IMR-90 (cell line): ENCODE results near the gene ANKHD1. TPM values are rescaled to one million over a fixed set of nuclear protein-coding genes. Genes with fewer than 3 reads are reported as not detected.

Source experiments
- ATAC-seq: fragments of 200-7000 bp; cut with Tn5 transposase; 2 replicates; pipeline ENCODE4 v1.9.1; 2020; ENCODE audit warnings: low read depth, mild to moderate bottlenecking, moderate library complexity
- BruUV-seq: library from RNA; stranded (reverse); fragments of 400-500 nt; replicated peaks from 2 replicates; lab custom pipeline; 2021; lab: Mats Ljungman, UMichigan
- CTCF ChIA-PET: fragments of 300-600 bp; formaldehyde crosslinking; extraction: SDS; loops from one replicate; lab custom pipeline; 2021; ENCODE audit warnings: antibody characterized with exemption; lab: Yijun Ruan, JAX
- POLR2A ChIA-PET: fragments of 300-600 bp; sonication (Branson Sonifier 250); formaldehyde crosslinking; loops from one replicate; lab custom pipeline; 2022; ENCODE audit warnings: antibody characterized with exemption; ENCODE audit not compliant: unreplicated experiment; lab: Charles Lee
- DNase-seq: peaks from one replicate; pipeline ENCODE4 v3.0.0; 2013
- H2AFZ ChIP-seq: replicated peaks from 2 replicates; pipeline ENCODE3; 2013; ENCODE audit warnings: low read length, mild to moderate bottlenecking; ENCODE audit not compliant: poor library complexity
- H2AK5ac ChIP-seq: 2 replicates; pipeline ENCODE4 v1.6.1; 2013; ENCODE audit warnings: low read depth, low read length, inconsistent platforms
- H2AK9ac ChIP-seq: replicated peaks from 2 replicates; pipeline ENCODE3; 2013; ENCODE audit warnings: mild to moderate bottlenecking, low read depth, low read length, moderate library complexity; ENCODE audit not compliant: poor library complexity
- H2BK120ac ChIP-seq: 2 replicates; pipeline ENCODE4 v1.6.1; 2013; ENCODE audit warnings: low read depth, low read length, inconsistent platforms
- H2BK15ac ChIP-seq: 3 replicates; pipeline ENCODE4 v1.6.1; 2013; ENCODE audit warnings: low read depth, low read length, inconsistent platforms
- H2BK20ac ChIP-seq: 2 replicates; pipeline ENCODE4 v1.6.1; 2013; ENCODE audit warnings: low read depth, mild to moderate bottlenecking, inconsistent platforms, low read length, moderate library complexity
- H2BK5ac ChIP-seq: 2 replicates; pipeline ENCODE4 v1.6.1; 2013; ENCODE audit warnings: mild to moderate bottlenecking, low read depth, low read length, inconsistent platforms; ENCODE audit not compliant: poor library complexity, severe bottlenecking
- H3K14ac ChIP-seq: replicated peaks from 2 replicates; pipeline ENCODE4 v1.6.1; 2013; ENCODE audit warnings: low read depth, low read length, inconsistent platforms
- H3K18ac ChIP-seq: 2 replicates; pipeline ENCODE4 v1.6.1; 2013; ENCODE audit warnings: low read depth, low read length, control low read depth
- H3K23ac ChIP-seq: 2 replicates; pipeline ENCODE4 v1.6.1; 2013; ENCODE audit warnings: low read depth, low read length, inconsistent platforms
- H3K27ac ChIP-seq: 2 replicates; pipeline ENCODE4 v1.5.1; 2013; ENCODE audit warnings: mild to moderate bottlenecking, control low read depth, low read length; ENCODE audit not compliant: insufficient read depth
- H3K27me3 ChIP-seq: 2 replicates; pipeline ENCODE4 v1.6.1; 2013; ENCODE audit warnings: low read length; ENCODE audit not compliant: control insufficient read depth, insufficient read depth
- H3K36me3 ChIP-seq: 2 replicates; pipeline ENCODE4 v1.6.1; 2013; ENCODE audit warnings: low read length, mixed read lengths; ENCODE audit not compliant: control insufficient read depth, insufficient read depth
- H3K4ac ChIP-seq: 2 replicates; pipeline ENCODE4 v1.6.1; 2013; ENCODE audit warnings: low read depth, low read length, inconsistent platforms
- H3K4me1 ChIP-seq: 2 replicates; pipeline ENCODE4 v1.6.1; 2013; ENCODE audit warnings: low read length, mixed read lengths; ENCODE audit not compliant: control insufficient read depth, insufficient read depth
- H3K4me2 ChIP-seq: 2 replicates; pipeline ENCODE4 v1.6.1; 2013; ENCODE audit warnings: low read depth, mild to moderate bottlenecking, control low read depth, low read length, moderate library complexity
- H3K4me3 ChIP-seq: 2 replicates; pipeline ENCODE4 v1.5.1; 2013; ENCODE audit warnings: low read depth, mild to moderate bottlenecking, control low read depth, low read length, moderate library complexity; ENCODE audit not compliant: insufficient read depth
- H3K56ac ChIP-seq: 2 replicates; pipeline ENCODE4 v1.6.1; 2013; ENCODE audit warnings: low read length, inconsistent platforms; ENCODE audit not compliant: insufficient read depth; ENCODE audit errors: extremely low read depth
- H3K79me1 ChIP-seq, 2 experiments: 2 replicates each; pipeline ENCODE4 v1.6.1; 2013; ENCODE audit warnings: low read length in 2 of 2, inconsistent platforms in 1 of 2, low read depth in 1 of 2
- H3K9ac ChIP-seq: 2 replicates; pipeline ENCODE4 v1.6.1; 2013; ENCODE audit warnings: low read depth, low read length, control low read depth
- H3K9me1 ChIP-seq: 2 replicates; pipeline ENCODE4 v1.6.1; 2013; ENCODE audit warnings: low read length, inconsistent platforms; ENCODE audit not compliant: insufficient read depth
- H3K9me3 ChIP-seq: 2 replicates; pipeline ENCODE4 v1.6.1; 2013; ENCODE audit warnings: low read length; ENCODE audit not compliant: control insufficient read depth, insufficient read depth
- H4K20me1 ChIP-seq: 2 replicates; pipeline ENCODE4 v1.6.1; 2013; ENCODE audit warnings: low read length, inconsistent platforms; ENCODE audit not compliant: insufficient read depth
- H4K5ac ChIP-seq: 2 replicates; pipeline ENCODE4 v1.6.1; 2013; ENCODE audit warnings: mild to moderate bottlenecking, low read depth, low read length, control low read depth
- H4K8ac ChIP-seq, 2 experiments: 2 replicates each; pipeline ENCODE4 v1.6.1; 2013; ENCODE audit warnings: low read depth in 2 of 2, low read length in 2 of 2, control low read depth in 1 of 2, inconsistent platforms in 1 of 2
- H4K91ac ChIP-seq: 2 replicates; pipeline ENCODE4 v1.6.1; 2013; ENCODE audit warnings: low read depth, low read length, inconsistent platforms; ENCODE audit not compliant: insufficient read depth
- BHLHE40 ChIP-seq: fragments of 150-350 bp; IDR thresholded peaks from 2 replicates; pipeline ENCODE4 v1.6.1; 2016; ENCODE audit warnings: mild to moderate bottlenecking, low read depth, low read length
- CEBPB ChIP-seq: IDR thresholded peaks from 2 replicates; pipeline ENCODE4 v1.6.1; 2012; ENCODE audit warnings: low read depth, low read length, improper control_type of control experiment
- CHD1 ChIP-seq: IDR thresholded peaks from 2 replicates; pipeline ENCODE4 v1.6.1; 2012; ENCODE audit warnings: low read depth, low read length, improper control_type of control experiment
- CTCF ChIP-seq: conservative IDR thresholded peaks from 2 replicates; pipeline ENCODE4 v1.5.1; 2012; ENCODE audit warnings: mild to moderate bottlenecking, low read depth, low read length, improper control_type of control experiment
- FOS ChIP-seq: fragments of 150-350 bp; IDR thresholded peaks from 2 replicates; pipeline ENCODE4 v1.6.1; 2016; ENCODE audit warnings: low read depth, low read length
- MAFK ChIP-seq: IDR thresholded peaks from 2 replicates; pipeline ENCODE4 v1.6.1; 2012; ENCODE audit warnings: low read depth, low read length, improper control_type of control experiment
- MAZ ChIP-seq: IDR thresholded peaks from 2 replicates; pipeline ENCODE4 v1.6.1; 2012; ENCODE audit warnings: low read depth, mild to moderate bottlenecking, low read length, improper control_type of control experiment, moderate library complexity, borderline replicate concordance
- MXI1 ChIP-seq: IDR thresholded peaks from 2 replicates; pipeline ENCODE4 v1.6.1; 2012; ENCODE audit warnings: low read depth, mild to moderate bottlenecking, low read length, moderate library complexity, borderline replicate concordance
- NFE2L2 ChIP-seq: fragments of 150-350 bp; IDR thresholded peaks from 2 replicates; pipeline ENCODE4 v1.6.1; 2016; ENCODE audit warnings: low read depth, mild to moderate bottlenecking, low read length
- POLR2A ChIP-seq: IDR thresholded peaks from 2 replicates; pipeline ENCODE4 v1.6.1; 2012; ENCODE audit warnings: mild to moderate bottlenecking, low read depth, low read length
- RAD21 ChIP-seq: IDR thresholded peaks from 2 replicates; pipeline ENCODE4 v1.6.1; 2012; ENCODE audit warnings: low read length, improper control_type of control experiment
- RCOR1 ChIP-seq: IDR thresholded peaks from 2 replicates; pipeline ENCODE4 v1.6.1; 2012; ENCODE audit warnings: mild to moderate bottlenecking, low read length, improper control_type of control experiment; ENCODE audit not compliant: insufficient replicate concordance
- RFX5 ChIP-seq: IDR thresholded peaks from 2 replicates; pipeline ENCODE4 v1.8.0; 2012; ENCODE audit warnings: low read depth, mild to moderate bottlenecking, low read length, moderate library complexity
- SMC3 ChIP-seq: fragments of 150-350 bp; IDR thresholded peaks from 2 replicates; pipeline ENCODE4 v1.6.1; 2016; ENCODE audit warnings: low read depth, mild to moderate bottlenecking, antibody characterized with exemption, low read length, moderate library complexity
- USF2 ChIP-seq: fragments of 150-350 bp; IDR thresholded peaks from 2 replicates; pipeline ENCODE4 v1.6.1; 2017; ENCODE audit warnings: mild to moderate bottlenecking, antibody characterized with exemption, low read length, low read depth
- WGBS, 2 experiments: methylation state at CpG; one replicate each; pipeline versions ENCODE4 v1.1.5 to v1.1.7; 2013; ENCODE audit warnings: missing lambda C conversion rate in 2 of 2; ENCODE audit not compliant: insufficient read length in 1 of 2; ENCODE audit errors: extremely low coverage in 2 of 2; 5-methylcytosine and 5-hydroxymethylcytosine counted together
- dilution Hi-C: fragments of 300-500 bp; cut with HindIII; formaldehyde crosslinking; loops from one replicate; pipeline ENCODE4 v1.14.3; 2018; ENCODE audit warnings: low sequenced_read_pairs; ENCODE audit not compliant: unreplicated experiment
- in situ Hi-C: fragments of 300-500 bp; cut with MboI; formaldehyde crosslinking; loops from 3 replicates; pipeline ENCODE4 v1.14.3; 2019; ENCODE audit warnings: low sequenced_read_pairs, inconsistent platforms, mixed read lengths
- intact Hi-C: fragments of 100-400 bp; cut with micrococcal nuclease; formaldehyde crosslinking; loops from 2 replicates; pipeline ENCODE4 v1.10.0; 2022
- polyA plus RNA-seq, 3 experiments: library from polyadenylated mRNA; depleted of rRNA; stranded (reverse); fragments of >200 nt; gene quantifications; 2 replicates each; pipeline ENCODE4 v1.2.3, GENCODE V29; 2012; ENCODE audit warnings: low replicate concordance in 1 of 3
- total RNA-seq: library from RNA; depleted of rRNA; stranded (reverse); fragments of >200 nt; gene quantifications from 2 replicates; pipeline ENCODE4 v1.2.3, GENCODE V29; 2012
- TF ChIP-seq, protein P1 (sequence below): fragments of 150-350 bp; IDR thresholded peaks from 2 replicates; pipeline ENCODE4 v1.6.1; 2016; ENCODE audit warnings: low read depth, mild to moderate bottlenecking, low read length, moderate library complexity, borderline replicate concordance

ANKHD1 gene
- total and polyA plus RNA-seq, 2 of the 4 experiments (the other 2 are of a cell fraction): 32.1 to 36.7 TPM

DNA sequence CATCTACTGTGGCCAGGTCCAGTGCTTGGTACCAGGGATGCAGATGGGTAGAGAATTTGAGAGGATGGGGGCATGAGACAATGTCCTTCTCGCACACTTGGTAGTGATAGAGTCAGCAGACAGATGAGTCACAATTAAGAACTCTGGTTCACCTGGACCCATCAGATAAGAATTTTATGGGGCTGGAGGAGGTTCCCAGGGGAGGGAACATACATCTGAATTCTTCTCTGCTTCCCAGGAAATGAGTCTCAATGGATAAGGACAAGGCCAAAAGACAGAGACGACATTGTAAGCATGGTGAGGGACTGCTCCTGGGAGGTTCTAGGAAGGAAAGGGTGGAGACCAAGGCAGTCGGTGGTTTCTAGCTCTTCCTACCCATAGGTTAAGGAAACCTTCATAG, 36.4 kb upstream of the ANKHD1 start:
- in situ Hi-C loops (loop anchor here (25.0 kb wide), 1 partner anchor 578 kb away; the partner anchor contains the start of gene PSD2), intact Hi-C loops (no loop called here), dilution Hi-C loops (no loop called here)
- H2AK5ac ChIP-seq: no peak overlapping the region
- no peak overlapping the region for H3K18ac ChIP-seq
- peaks cover 18% of the 10 kb centered on the region; the same call in 1 of the 2 replicates for H3K27me3 ChIP-seq
- WGBS, 2 experiments: 100% methylated on average over 1 of the region's 3 CpGs; no CpG with 5 or more reads in 1 of the 2 experiments
- no peak overlapping the region for H3K14ac ChIP-seq
- H2AK9ac ChIP-seq: no peak overlapping the region
- H3K23ac ChIP-seq: no peak overlapping the region
- no peaks in the 10 kb centered on the region for H3K4me1 ChIP-seq
- H4K5ac ChIP-seq: no peak overlapping the region
- no peak overlapping the region for H3K4ac ChIP-seq
- H2BK15ac ChIP-seq: no peak overlapping the region
- H2BK120ac ChIP-seq: no peak overlapping the region
- H2BK20ac ChIP-seq: no peak overlapping the region
- H4K91ac ChIP-seq: no peak overlapping the region
- H3K9me3 ChIP-seq: no peaks in the 10 kb centered on the region
- DNase-seq (no peak), ATAC-seq (no peak)
- H3K56ac ChIP-seq: no peak overlapping the region
- H3K27ac ChIP-seq: no peak overlapping the region
- TF ChIP-seq RCOR1 (no peak), POLR2A (no peak), NFE2L2 (no peak), RFX5 (no peak), CHD1 (no peak), FOS (no peak), RAD21 (no peak), MAFK (no peak), BHLHE40 (no peak), CEBPB (no peak), USF2 (no peak), MAZ (no peak), CTCF (no peak), SMC3 (no peak), MXI1 (no peak)
- TF ChIP-seq, protein P1, sequence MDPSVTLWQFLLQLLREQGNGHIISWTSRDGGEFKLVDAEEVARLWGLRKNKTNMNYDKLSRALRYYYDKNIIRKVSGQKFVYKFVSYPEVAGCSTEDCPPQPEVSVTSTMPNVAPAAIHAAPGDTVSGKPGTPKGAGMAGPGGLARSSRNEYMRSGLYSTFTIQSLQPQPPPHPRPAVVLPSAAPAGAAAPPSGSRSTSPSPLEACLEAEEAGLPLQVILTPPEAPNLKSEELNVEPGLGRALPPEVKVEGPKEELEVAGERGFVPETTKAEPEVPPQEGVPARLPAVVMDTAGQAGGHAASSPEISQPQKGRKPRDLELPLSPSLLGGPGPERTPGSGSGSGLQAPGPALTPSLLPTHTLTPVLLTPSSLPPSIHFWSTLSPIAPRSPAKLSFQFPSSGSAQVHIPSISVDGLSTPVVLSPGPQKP: no peak
- no peak overlapping the region for H3K4me3 ChIP-seq
- no peaks in the 10 kb centered on the region for H4K20me1 ChIP-seq
- ChIA-PET POLR2A (interaction anchor here (0.5 kb wide), 1 partner anchor 19 kb away, joined by 3 read pairs; no protein-coding TSS in a partner anchor), CTCF (interaction anchor here (0.6 kb wide), 1 partner anchor 120 kb away, joined by 3 read pairs; no protein-coding TSS in a partner anchor)
- no TSS peak for BruUV-seq
- no peak overlapping the region for H2AFZ ChIP-seq
- no peaks in the 10 kb centered on the region for H3K9me1 ChIP-seq
- H3K4me2 ChIP-seq: no peak overlapping the region
- no peak overlapping the region for H2BK5ac ChIP-seq
- no peaks in the 10 kb centered on the region for H3K79me1 ChIP-seq
- no peak overlapping the region for H3K9ac ChIP-seq
- H3K36me3 ChIP-seq: no peaks in the 10 kb centered on the region
- no peak overlapping the region for H4K8ac ChIP-seq
